H1 (cell line): ENCODE results near the gene STEAP2. TPM values are rescaled to one million over a fixed set of nuclear protein-coding genes. Genes with fewer than 3 reads are reported as not detected.

Source experiments
- CTCF ChIA-PET: fragments of 300-600 bp; sonication (Branson Sonifier 250); formaldehyde crosslinking; loops from one replicate; lab custom pipeline; 2021; ENCODE audit not compliant: partially characterized antibody; lab: Charles Lee
- POLR2A ChIA-PET: fragments of 300-600 bp; sonication (Branson Sonifier 250); formaldehyde crosslinking; loops from one replicate; lab custom pipeline; 2021; ENCODE audit warnings: inconsistent platforms; ENCODE audit not compliant: partially characterized antibody; lab: Charles Lee
- DNase-seq, 2 experiments: peaks; one replicate each; pipeline versions ENCODE4 v3.0.0 to v3.0.0-alpha.2; 2010 to 2022; ENCODE audit warnings: low spot score in 2 of 2, low read depth in 1 of 2, mixed read lengths in 1 of 2
- FAIRE-seq: peaks from 2 replicates; lab custom pipeline; 2011; peaks lifted over from hg19 to GRCh38; lab: Jason Lieb, UNC
- H2AFZ ChIP-seq: 2 replicates; pipeline ENCODE4 v1.8.1; 2012; ENCODE audit warnings: low read length, inconsistent platforms
- H2AK5ac ChIP-seq: 2 replicates; pipeline ENCODE4 v1.6.1; 2013; ENCODE audit warnings: low read depth, low read length
- H2BK120ac ChIP-seq: replicated peaks from 2 replicates; pipeline ENCODE3; 2013; ENCODE audit warnings: low read depth, low read length, inconsistent platforms
- H2BK12ac ChIP-seq: 2 replicates; pipeline ENCODE4 v1.6.1; 2013; ENCODE audit warnings: low read depth, low read length
- H2BK15ac ChIP-seq: 2 replicates; pipeline ENCODE4 v1.6.1; 2013; ENCODE audit warnings: low read length
- H2BK20ac ChIP-seq: 2 replicates; pipeline ENCODE4 v1.6.1; 2013; ENCODE audit warnings: low read length
- H2BK5ac ChIP-seq: 2 replicates; pipeline ENCODE4 v1.6.1; 2013; ENCODE audit warnings: low read depth, low read length
- H3K14ac ChIP-seq: 2 replicates; pipeline ENCODE4 v1.6.1; 2013; ENCODE audit warnings: inconsistent platforms; ENCODE audit not compliant: insufficient read length
- H3K18ac ChIP-seq: 2 replicates; pipeline ENCODE4 v1.6.1; 2013; ENCODE audit warnings: low read length; ENCODE audit errors: extremely low read depth
- H3K23ac ChIP-seq: 2 replicates; pipeline ENCODE4 v1.6.1; 2013; ENCODE audit warnings: inconsistent platforms; ENCODE audit not compliant: insufficient read length
- H3K23me2 ChIP-seq: 2 replicates; pipeline ENCODE4 v1.6.1; 2013; ENCODE audit warnings: low read depth, low read length
- H3K27ac ChIP-seq: 2 replicates; pipeline ENCODE4 v1.6.1; 2011; ENCODE audit warnings: low read depth, low read length, inconsistent platforms
- H3K27me3 ChIP-seq, 4 experiments: replicated peaks in 1 of 4; 1 replicate in 1 of 4; 2 replicates in 3 of 4; pipeline versions ENCODE4 v1.6.1 to v1.8.1; 2011 to 2013; ENCODE audit warnings: low read length in 3 of 4, mild to moderate bottlenecking in 3 of 4, inconsistent platforms in 2 of 4, mixed read lengths in 2 of 4, moderate library complexity in 1 of 4; ENCODE audit not compliant: control insufficient read depth in 3 of 4, insufficient read depth in 3 of 4; ENCODE audit errors: extremely low read depth in 1 of 4
- H3K36me3 ChIP-seq, 4 experiments: 2 replicates each; pipeline versions ENCODE4 v1.6.1 to v1.8.1; 2011 to 2013; ENCODE audit warnings: mild to moderate bottlenecking in 4 of 4, low read length in 3 of 4, moderate library complexity in 2 of 4, control low read depth in 1 of 4, inconsistent platforms in 1 of 4; ENCODE audit not compliant: insufficient read depth in 4 of 4, control insufficient read depth in 2 of 4
- H3K4ac ChIP-seq: replicated peaks from 2 replicates; pipeline ENCODE3; 2013; ENCODE audit warnings: low read length, low read depth, mixed read lengths, inconsistent platforms; ENCODE audit not compliant: insufficient read length
- H3K4me1 ChIP-seq, 4 experiments: replicated peaks in 1 of 4; 1 replicate in 1 of 4; 2 replicates in 3 of 4; pipeline versions ENCODE4 v1.6.1 to v1.8.1; 2011 to 2013; ENCODE audit warnings: low read length in 3 of 4, inconsistent platforms in 2 of 4, mixed read lengths in 1 of 4; ENCODE audit not compliant: insufficient read depth in 4 of 4, control insufficient read depth in 3 of 4
- H3K4me2 ChIP-seq, 2 experiments: 2 replicates each; pipeline versions ENCODE4 v1.6.1 to v1.8.1; 2011 to 2013; ENCODE audit warnings: low read depth in 2 of 2, low read length in 2 of 2, control low read depth in 1 of 2, inconsistent platforms in 1 of 2, mild to moderate bottlenecking in 1 of 2; ENCODE audit not compliant: insufficient read depth in 1 of 2
- H3K4me3 ChIP-seq, 4 experiments: fragments of 200-600, 300-600 bp in 1 of 4; sonication (generic), shearing (Covaris generic), sonication (Bioruptor Twin) in 1 of 4; 2 replicates each; pipeline versions ENCODE4 v1.5.1 to v1.8.1; 2011 to 2016; ENCODE audit warnings: low read length in 4 of 4, low read depth in 3 of 4, control low read depth in 2 of 4, inconsistent platforms in 2 of 4, mild to moderate bottlenecking in 2 of 4, mixed read lengths in 1 of 4, moderate library complexity in 1 of 4; ENCODE audit not compliant: insufficient read depth in 2 of 4; ENCODE audit errors: extremely low read depth in 1 of 4
- H3K56ac ChIP-seq: replicated peaks from 2 replicates; pipeline ENCODE3; 2013; ENCODE audit warnings: low read depth, mild to moderate bottlenecking, mixed read lengths, low read length, inconsistent platforms; ENCODE audit not compliant: insufficient read length
- H3K79me1 ChIP-seq: 2 replicates; pipeline ENCODE4 v1.6.1; 2013; ENCODE audit warnings: low read depth, low read length, control low read depth
- H3K79me2 ChIP-seq, 2 experiments: 2 replicates each; pipeline versions ENCODE4 v1.6.1 to v1.8.1; 2012 to 2013; ENCODE audit warnings: low read length in 2 of 2, mild to moderate bottlenecking in 2 of 2, inconsistent platforms in 1 of 2; ENCODE audit not compliant: insufficient read depth in 2 of 2, control insufficient read depth in 1 of 2
- H3K9ac ChIP-seq, 4 experiments: replicated peaks in 1 of 4; 1 replicate in 1 of 4; 2 replicates in 3 of 4; pipeline versions ENCODE4 v1.6.1 to v1.8.1; 2011 to 2013; ENCODE audit warnings: low read depth in 3 of 4, low read length in 3 of 4, control low read depth in 2 of 4, mild to moderate bottlenecking in 2 of 4, moderate library complexity in 2 of 4, inconsistent platforms in 1 of 4; ENCODE audit errors: extremely low read depth in 1 of 4
- H3K9me3 ChIP-seq, 2 experiments: 2 replicates each; pipeline versions ENCODE4 v1.6.1 to v1.8.1; 2012 to 2013; ENCODE audit warnings: mild to moderate bottlenecking in 2 of 2, moderate library complexity in 2 of 2, control low read depth in 1 of 2, inconsistent platforms in 1 of 2, low read depth in 1 of 2, low read length in 1 of 2, mixed read lengths in 1 of 2; ENCODE audit not compliant: insufficient read depth in 2 of 2
- H4K20me1 ChIP-seq, 2 experiments: replicated peaks in 1 of 2; 2 replicates each; pipeline versions ENCODE3 to v1.8.1; 2011 to 2013; ENCODE audit warnings: inconsistent platforms in 2 of 2, low read length in 2 of 2, mild to moderate bottlenecking in 1 of 2; ENCODE audit not compliant: insufficient read depth in 2 of 2, control insufficient read depth in 1 of 2
- H4K5ac ChIP-seq: 2 replicates; pipeline ENCODE4 v1.6.1; 2013; ENCODE audit warnings: low read length, low read depth, mixed read lengths, inconsistent platforms; ENCODE audit not compliant: insufficient read length
- H4K8ac ChIP-seq: 2 replicates; pipeline ENCODE4 v1.8.0; 2013; ENCODE audit warnings: mild to moderate bottlenecking, moderate library complexity, low read length, inconsistent platforms; ENCODE audit not compliant: insufficient read depth; ENCODE audit errors: extremely low read depth
- H4K91ac ChIP-seq: replicated peaks from 2 replicates; pipeline ENCODE3; 2013; ENCODE audit warnings: low read length, mixed read lengths, inconsistent platforms; ENCODE audit not compliant: insufficient read length
- CHD1 ChIP-seq: IDR thresholded peaks from 2 replicates; pipeline ENCODE4 v1.6.1; 2012; ENCODE audit warnings: low read depth, low read length, improper control_type of control experiment
- HDAC2 ChIP-seq, 2 experiments: fragments of 300-600 bp in 1 of 2; sonication (generic) in 1 of 2; IDR thresholded peaks; 2 replicates each; pipeline ENCODE4 v1.6.1; 2011 to 2012; ENCODE audit warnings: low read depth in 2 of 2, low read length in 2 of 2, mild to moderate bottlenecking in 2 of 2, moderate library complexity in 2 of 2, borderline replicate concordance in 1 of 2, inconsistent platforms in 1 of 2
- SP2 ChIP-seq: IDR thresholded peaks from 2 replicates; pipeline ENCODE4 v1.6.1; 2012; ENCODE audit warnings: mild to moderate bottlenecking, low read length, inconsistent platforms
- WGBS, 2 experiments: shearing (Covaris generic) in 1 of 2; methylation state at CpG; one replicate each; pipeline versions ENCODE4 v1.1.6 to v1.1.7; 2013 to 2015; ENCODE audit warnings: low lambda C conversion rate in 2 of 2, mixed read lengths in 2 of 2, inconsistent platforms in 1 of 2, low coverage in 1 of 2, missing lambda C conversion rate in 1 of 2; ENCODE audit not compliant: insufficient replicate concordance in 2 of 2, insufficient coverage in 1 of 2, insufficient read length in 1 of 2; ENCODE audit errors: extremely low coverage in 1 of 2, missing lambda C conversion rate in 1 of 2; 5-methylcytosine and 5-hydroxymethylcytosine counted together
- polyA plus RNA-seq, 7 experiments: library from polyadenylated mRNA; depleted of rRNA in 3 of 7; stranded (reverse) in 5 of 7; unstranded in 2 of 7; fragments of >200 nt in 5 of 7; fragments of 200-250 nt in 2 of 7; gene quantifications; 1 replicate in 5 of 7; 2 replicates in 1 of 7; 4 replicates in 1 of 7; pipeline versions ENCODE4 v1.2.1 to v1.2.3, GENCODE V29; 2011 to 2013; ENCODE audit warnings: missing spikeins in 2 of 7, mixed read lengths in 2 of 7
- total RNA-seq: library from RNA; stranded (reverse); fragmentation: NEBNext Ultra II Directional; extraction: Animal tissue kit (Norgen Biotek cat#: 25700); gene quantifications from 2 replicates; pipeline ENCODE4 v1.2.1, GENCODE V29; 2021

STEAP2 gene
- total and polyA plus RNA-seq, 2 of the 8 experiments (the other 6 are each of a cell fraction or from before 2014, with no cell fraction given) = 13.4 to 18.4 TPM

DNA sequence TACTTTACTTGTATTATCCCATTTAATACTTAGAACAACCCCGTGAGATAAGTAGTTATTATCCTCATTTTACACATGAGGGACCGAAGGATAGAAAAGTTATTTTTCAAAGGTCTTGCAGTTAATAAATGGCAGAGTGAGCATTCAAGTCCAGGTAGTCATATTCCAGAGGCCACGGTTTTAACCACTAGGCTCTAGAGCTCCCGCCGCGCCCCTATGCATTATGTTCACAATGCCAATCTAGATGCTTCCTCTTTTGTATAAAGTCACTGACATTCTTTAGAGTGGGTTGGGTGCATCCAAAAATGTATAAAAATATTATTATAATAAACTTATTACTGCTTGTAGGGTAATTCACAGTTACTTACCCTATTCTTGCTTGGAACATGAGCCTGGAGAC is 22.0 kb downstream of the STEAP2 start:
- FAIRE-seq = no peak
- TF ChIP-seq SP2 (no peak), HDAC2 (IDR thresholded peaks at IDR 0.05; ENCODE audit: borderline replicate concordance in 1 of 2, low read depth in 2 of 2, low read length in 2 of 2) (no peak), CHD1 (no peak)

More for the DNA sequence above, 22.0 kb downstream of the STEAP2 start:
- H4K20me1 ChIP-seq = peaks cover 0 to 1% of the 10 kb centered on the region in 2 experiments
- no peak overlapping the region for H3K9ac ChIP-seq
- no peak overlapping the region for H2BK5ac ChIP-seq
- POLR2A ChIA-PET = no interaction called here
- H3K56ac ChIP-seq = no peak overlapping the region
- H4K91ac ChIP-seq = no peak overlapping the region
- H3K9me3 ChIP-seq = no peaks in the 10 kb centered on the region
- H3K27me3 ChIP-seq = no peaks in the 10 kb centered on the region
- H3K4ac ChIP-seq = no peak overlapping the region
- no peaks in the 10 kb centered on the region for H3K79me2 ChIP-seq
- peaks cover 0 to 12% (median 0%) of the 10 kb centered on the region in 4 experiments; a peak in 3 of 8 replicates for H3K36me3 ChIP-seq
- no peak overlapping the region for H3K4me3 ChIP-seq
- CTCF ChIA-PET = no interaction called here
- WGBS, 2 experiments = 90% methylated on average over 6 of the region's 6 CpGs; no CpG with 5 or more reads in 1 of the 2 experiments
- H3K4me2 ChIP-seq = no peak overlapping the region
- H3K23me2 ChIP-seq = no peaks in the 10 kb centered on the region
- H4K8ac ChIP-seq = no peak overlapping the region
- H4K5ac ChIP-seq = no peak overlapping the region
- no peak overlapping the region for H2BK15ac ChIP-seq
- no peak overlapping the region for H2AK5ac ChIP-seq
- no peak overlapping the region for H2AFZ ChIP-seq
- H3K79me1 ChIP-seq = no peaks in the 10 kb centered on the region
- no peaks in the 10 kb centered on the region for H3K4me1 ChIP-seq
- H2BK120ac ChIP-seq = no peak overlapping the region
- no peak overlapping the region for H3K23ac ChIP-seq
- H2BK20ac ChIP-seq = no peak overlapping the region
- H3K27ac ChIP-seq = no peak overlapping the region
- no peak overlapping the region for H2BK12ac ChIP-seq
- no peak overlapping the region for H3K14ac ChIP-seq
- H3K18ac ChIP-seq = no peak overlapping the region
- DNase-seq = no peak
